Activated B cell treated with CpG ODN at 0.5 μM for 24 hours (primary cell): ENCODE results near the gene MED23. TPM values are rescaled to one million over a fixed set of nuclear protein-coding genes. Genes with fewer than 3 reads are reported as not detected.

Source experiments
- ATAC-seq: fragments of 200-7000 bp; cut with Tn5 transposase; one replicate; pipeline ENCODE4 v1.10.0; 2021; ENCODE audit warnings: low read depth, mild to moderate bottlenecking, moderate library complexity
- CTCF ChIA-PET: fragments of 350-600 bp; sonication (Branson Sonifier 250); formaldehyde crosslinking; loops from one replicate; lab custom pipeline; 2021; ENCODE audit warnings: antibody characterized with exemption; lab: Charles Lee
- POLR2A ChIA-PET: fragments of 350-600 bp; sonication (Branson Sonifier 250); formaldehyde crosslinking; loops from one replicate; lab custom pipeline; 2021; ENCODE audit warnings: antibody characterized with exemption; lab: Charles Lee
- DNase-seq: peaks from one replicate; pipeline ENCODE4 v3.0.0; 2022
- H3K27ac Mint-ChIP-seq: one replicate; pipeline ENCODE4 v1.8.0; 2020; ENCODE audit warnings: mixed read lengths
- H3K27me3 Mint-ChIP-seq: one replicate; pipeline ENCODE4 v1.8.0; 2021; ENCODE audit warnings: mixed read lengths
- H3K36me3 Mint-ChIP-seq: one replicate; pipeline ENCODE4 v1.8.0; 2021; ENCODE audit warnings: low read depth, mixed read lengths
- H3K4me1 Mint-ChIP-seq: one replicate; pipeline ENCODE4 v1.8.0; 2021; ENCODE audit warnings: mixed read lengths
- H3K4me3 Mint-ChIP-seq: one replicate; pipeline ENCODE4 v1.8.0; 2020; ENCODE audit warnings: mild to moderate bottlenecking, mixed read lengths
- H3K9me3 Mint-ChIP-seq: one replicate; pipeline ENCODE4 v1.8.0; 2020; ENCODE audit warnings: mixed read lengths
- intact Hi-C: fragments of 100-400 bp; cut with micrococcal nuclease; formaldehyde crosslinking; loops from one replicate; pipeline ENCODE4 v1.15.1; 2024
- total RNA-seq: library from RNA; stranded (reverse); gene quantifications from 2 replicates; pipeline ENCODE4 v1.2.3, GENCODE V29; 2022
- TF ChIP-seq, protein P1 (sequence below): fragments of 200-600 bp; IDR thresholded peaks from one replicate; pipeline ENCODE4 v1.8.0; 2022; ENCODE audit warnings: antibody characterized with exemption, mild to moderate bottlenecking

The MED23 gene
- total RNA-seq, 1 donor from 2014 or later: 51.0 TPM

DNA sequence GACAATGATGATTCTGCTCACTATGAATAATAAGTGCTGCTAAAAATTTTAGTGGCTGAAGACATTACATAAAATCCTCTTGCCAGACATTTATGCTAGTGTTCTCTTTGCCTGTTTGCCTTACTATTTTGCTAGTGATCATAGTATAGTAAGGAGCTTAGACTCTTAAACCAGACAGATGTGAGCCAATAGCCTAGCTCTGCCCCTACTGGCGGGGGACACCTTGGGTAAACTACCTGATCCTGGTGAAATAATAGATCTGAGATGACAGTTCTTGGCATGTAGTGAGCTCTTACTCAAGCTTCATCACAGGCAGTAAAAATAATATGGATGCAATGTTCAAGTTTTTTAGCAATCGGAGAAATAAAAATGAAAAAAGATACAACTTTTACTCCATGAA is 27.9 kb upstream of the MED23 start:
- no peak overlapping the region for H3K4me3 Mint-ChIP-seq
- DNase-seq: no peak
- H3K27me3 Mint-ChIP-seq: no peaks in the 10 kb centered on the region
- H3K36me3 Mint-ChIP-seq: no peaks in the 10 kb centered on the region
- TF ChIP-seq, protein P1, sequence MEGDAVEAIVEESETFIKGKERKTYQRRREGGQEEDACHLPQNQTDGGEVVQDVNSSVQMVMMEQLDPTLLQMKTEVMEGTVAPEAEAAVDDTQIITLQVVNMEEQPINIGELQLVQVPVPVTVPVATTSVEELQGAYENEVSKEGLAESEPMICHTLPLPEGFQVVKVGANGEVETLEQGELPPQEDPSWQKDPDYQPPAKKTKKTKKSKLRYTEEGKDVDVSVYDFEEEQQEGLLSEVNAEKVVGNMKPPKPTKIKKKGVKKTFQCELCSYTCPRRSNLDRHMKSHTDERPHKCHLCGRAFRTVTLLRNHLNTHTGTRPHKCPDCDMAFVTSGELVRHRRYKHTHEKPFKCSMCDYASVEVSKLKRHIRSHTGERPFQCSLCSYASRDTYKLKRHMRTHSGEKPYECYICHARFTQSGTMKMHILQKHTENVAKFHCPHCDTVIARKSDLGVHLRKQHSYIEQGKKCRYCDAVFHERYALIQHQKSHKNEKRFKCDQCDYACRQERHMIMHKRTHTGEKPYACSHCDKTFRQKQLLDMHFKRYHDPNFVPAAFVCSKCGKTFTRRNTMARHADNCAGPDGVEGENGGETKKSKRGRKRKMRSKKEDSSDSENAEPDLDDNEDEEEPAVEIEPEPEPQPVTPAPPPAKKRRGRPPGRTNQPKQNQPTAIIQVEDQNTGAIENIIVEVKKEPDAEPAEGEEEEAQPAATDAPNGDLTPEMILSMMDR: no peak
- intact Hi-C loops: no loop called here
- H3K9me3 Mint-ChIP-seq: no peaks in the 10 kb centered on the region
- POLR2A ChIA-PET: no interaction called here
- CTCF ChIA-PET: interaction anchor here (0.7 kb wide), 1 partner anchor 27 kb away, joined by 3 read pairs; no protein-coding TSS in a partner anchor
- no peak for ATAC-seq
- H3K4me1 Mint-ChIP-seq: peaks cover 5% of the 10 kb centered on the region
- no peak overlapping the region for H3K27ac Mint-ChIP-seq

DNA sequence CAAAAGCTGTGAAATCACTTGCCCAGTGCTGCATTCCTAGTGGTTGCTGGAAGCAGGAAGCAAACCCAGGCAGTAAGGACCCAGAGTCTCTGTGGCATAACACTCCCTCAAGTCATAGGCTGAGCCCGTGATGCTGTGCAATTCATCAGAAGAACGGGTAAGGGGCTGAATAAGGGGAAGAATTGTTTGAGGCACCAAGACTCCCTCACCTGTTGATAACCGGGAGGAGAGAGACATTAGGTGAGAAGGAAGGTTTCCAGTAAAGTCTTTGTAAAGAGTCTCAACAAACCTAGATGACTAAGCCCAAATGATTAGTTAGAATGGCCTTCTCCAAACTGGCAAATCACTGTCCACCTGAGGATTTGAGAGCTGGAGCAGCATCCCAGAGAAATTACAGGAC is 27.3 kb upstream of the MED23 start:
- Mint-ChIP-seq H3K4me1 (peaks cover 5% of the 10 kb centered on the region), H3K27me3 (no peaks in the 10 kb centered on the region), H3K4me3 (no peak overlapping the region), H3K9me3 (no peaks in the 10 kb centered on the region), H3K36me3 (no peaks in the 10 kb centered on the region), H3K27ac (no peak overlapping the region)
- TF ChIP-seq, protein P1: no peak
- DNase-seq (no peak), ATAC-seq (no peak)
- intact Hi-C loops: no loop called here
- ChIA-PET POLR2A (no interaction called here), CTCF (interaction anchor here (0.7 kb wide), 1 partner anchor 27 kb away, joined by 3 read pairs; no protein-coding TSS in a partner anchor)

DNA sequence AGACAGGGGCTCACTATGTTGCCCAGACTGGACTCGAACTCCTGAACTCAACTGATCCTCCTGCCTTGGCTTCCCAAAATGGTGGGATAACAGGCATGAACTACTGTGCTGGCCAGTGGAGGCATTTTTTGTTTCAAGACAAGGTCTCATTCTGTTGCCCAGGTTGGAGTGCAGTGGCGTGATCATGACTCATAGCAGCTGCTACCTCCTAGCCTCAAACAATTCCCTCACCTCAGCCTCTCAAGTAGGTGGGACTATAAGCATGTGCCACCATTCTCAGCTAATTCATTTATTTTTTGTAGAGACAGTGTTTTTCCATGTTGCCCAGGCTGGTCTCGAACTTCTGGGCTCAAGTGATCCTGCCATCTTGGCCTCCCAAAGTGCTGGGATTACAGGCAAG is 26.3 kb upstream of the MED23 start:
- Mint-ChIP-seq H3K36me3 (no peaks in the 10 kb centered on the region), H3K4me1 (peaks cover 5% of the 10 kb centered on the region), H3K4me3 (no peak overlapping the region), H3K9me3 (no peaks in the 10 kb centered on the region), H3K27ac (no peak overlapping the region), H3K27me3 (peaks cover under 1% of the 10 kb centered on the region)
- POLR2A ChIA-PET: no interaction called here
- no peak for ATAC-seq
- CTCF ChIA-PET: no interaction called here
- TF ChIP-seq, protein P1: no peak
- intact Hi-C loops: no loop called here
- no peak for DNase-seq

DNA sequence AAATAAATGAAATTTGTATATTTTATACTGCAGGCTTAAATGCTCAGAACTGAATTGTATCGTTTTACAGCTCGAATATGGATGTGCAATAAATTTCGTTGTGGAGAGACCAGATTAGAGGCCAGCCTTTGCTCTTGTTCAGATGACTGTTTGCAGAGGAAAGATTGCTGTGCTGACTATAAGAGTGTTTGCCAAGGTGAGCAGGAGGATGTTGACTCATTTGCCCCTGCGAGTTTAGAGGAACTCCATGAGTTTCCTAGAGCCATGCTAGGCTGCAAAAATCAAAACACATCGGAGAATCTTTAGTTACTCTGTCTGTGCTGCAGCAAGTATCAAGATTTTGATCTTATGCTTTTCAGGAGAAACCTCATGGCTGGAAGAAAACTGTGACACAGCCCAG is 24.4 kb upstream of the MED23 start:
- Mint-ChIP-seq H3K27ac (no peak overlapping the region), H3K9me3 (no peaks in the 10 kb centered on the region), H3K4me3 (no peak overlapping the region), H3K4me1 (peaks cover 5% of the 10 kb centered on the region), H3K27me3 (peaks cover 6% of the 10 kb centered on the region), H3K36me3 (no peaks in the 10 kb centered on the region)
- intact Hi-C loops: no loop called here
- DNase-seq (no peak), ATAC-seq (no peak)
- ChIA-PET POLR2A (no interaction called here), CTCF (no interaction called here)
- TF ChIP-seq, protein P1: no peak

DNA sequence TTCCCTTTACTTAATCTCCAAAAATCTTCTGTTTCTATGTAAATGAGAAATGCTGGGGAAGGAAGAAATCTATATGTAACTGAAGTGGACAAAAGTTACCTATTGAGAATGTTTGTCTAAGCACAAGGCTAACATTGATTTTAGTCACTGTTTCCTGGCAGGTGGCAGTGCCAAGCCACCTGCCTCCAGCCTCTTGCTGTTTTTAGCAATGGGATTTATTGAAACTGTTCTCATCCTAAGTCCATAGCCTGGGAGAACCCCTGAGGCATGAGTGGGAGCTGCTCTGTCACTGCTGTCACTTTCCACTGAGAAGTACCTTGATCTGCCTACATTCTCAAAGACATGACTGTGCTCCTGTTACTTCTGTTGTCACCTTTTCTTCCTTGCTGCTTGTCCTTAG is 23.7 kb upstream of the MED23 start:
- Mint-ChIP-seq H3K9me3 (no peaks in the 10 kb centered on the region), H3K4me1 (peaks cover 5% of the 10 kb centered on the region), H3K27ac (no peak overlapping the region), H3K4me3 (no peak overlapping the region), H3K36me3 (no peaks in the 10 kb centered on the region), H3K27me3 (peaks cover 6% of the 10 kb centered on the region)
- ChIA-PET POLR2A (interaction anchor here (0.7 kb wide), 1 partner anchor 21 kb away, joined by 3 read pairs; no protein-coding TSS in a partner anchor), CTCF (no interaction called here)
- ATAC-seq (no peak), DNase-seq (no peak)
- TF ChIP-seq, protein P1: no peak
- intact Hi-C loops: no loop called here
